H1 (cell line): Measurements from ENCODE around the gene KIF5A. TPM values are rescaled to one million over a fixed set of nuclear protein-coding genes. Genes with fewer than 3 reads are reported as not detected.
A peak's percentile ranks its signal among the peaks of the same experiment; 100 is the strongest.

Experiments used
- CTCF ChIA-PET: fragments of 300-600 bp; sonication (Branson Sonifier 250); formaldehyde crosslinking; loops from one replicate; lab custom pipeline; 2021; ENCODE audit not compliant: partially characterized antibody; lab: Charles Lee
- POLR2A ChIA-PET: fragments of 300-600 bp; sonication (Branson Sonifier 250); formaldehyde crosslinking; loops from one replicate; lab custom pipeline; 2021; ENCODE audit warnings: inconsistent platforms; ENCODE audit not compliant: partially characterized antibody; lab: Charles Lee
- DNase-seq, 2 experiments: peaks; one replicate each; pipeline versions ENCODE4 v3.0.0 to v3.0.0-alpha.2; 2010 to 2022; ENCODE audit warnings: low spot score in 2 of 2, low read depth in 1 of 2, mixed read lengths in 1 of 2
- FAIRE-seq: peaks from 2 replicates; lab custom pipeline; 2011; peaks lifted over from hg19 to GRCh38; lab: Jason Lieb, UNC
- H2AFZ ChIP-seq: 2 replicates; pipeline ENCODE4 v1.8.1; 2012; ENCODE audit warnings: low read length, inconsistent platforms
- H2AK5ac ChIP-seq: 2 replicates; pipeline ENCODE4 v1.6.1; 2013; ENCODE audit warnings: low read depth, low read length
- H2BK120ac ChIP-seq: replicated peaks from 2 replicates; pipeline ENCODE3; 2013; ENCODE audit warnings: low read depth, low read length, inconsistent platforms
- H2BK12ac ChIP-seq: 2 replicates; pipeline ENCODE4 v1.6.1; 2013; ENCODE audit warnings: low read depth, low read length
- H2BK15ac ChIP-seq: 2 replicates; pipeline ENCODE4 v1.6.1; 2013; ENCODE audit warnings: low read length
- H2BK20ac ChIP-seq: 2 replicates; pipeline ENCODE4 v1.6.1; 2013; ENCODE audit warnings: low read length
- H2BK5ac ChIP-seq: 2 replicates; pipeline ENCODE4 v1.6.1; 2013; ENCODE audit warnings: low read depth, low read length
- H3K14ac ChIP-seq: 2 replicates; pipeline ENCODE4 v1.6.1; 2013; ENCODE audit warnings: inconsistent platforms; ENCODE audit not compliant: insufficient read length
- H3K18ac ChIP-seq: 2 replicates; pipeline ENCODE4 v1.6.1; 2013; ENCODE audit warnings: low read length; ENCODE audit errors: extremely low read depth
- H3K23ac ChIP-seq: 2 replicates; pipeline ENCODE4 v1.6.1; 2013; ENCODE audit warnings: inconsistent platforms; ENCODE audit not compliant: insufficient read length
- H3K23me2 ChIP-seq: 2 replicates; pipeline ENCODE4 v1.6.1; 2013; ENCODE audit warnings: low read depth, low read length
- H3K27ac ChIP-seq: 2 replicates; pipeline ENCODE4 v1.6.1; 2011; ENCODE audit warnings: low read depth, low read length, inconsistent platforms
- H3K27me3 ChIP-seq, 4 experiments: replicated peaks in 1 of 4; 1 replicate in 1 of 4; 2 replicates in 3 of 4; pipeline versions ENCODE4 v1.6.1 to v1.8.1; 2011 to 2013; ENCODE audit warnings: low read length in 3 of 4, mild to moderate bottlenecking in 3 of 4, inconsistent platforms in 2 of 4, mixed read lengths in 2 of 4, moderate library complexity in 1 of 4; ENCODE audit not compliant: control insufficient read depth in 3 of 4, insufficient read depth in 3 of 4; ENCODE audit errors: extremely low read depth in 1 of 4
- H3K36me3 ChIP-seq, 4 experiments: 2 replicates each; pipeline versions ENCODE4 v1.6.1 to v1.8.1; 2011 to 2013; ENCODE audit warnings: mild to moderate bottlenecking in 4 of 4, low read length in 3 of 4, moderate library complexity in 2 of 4, control low read depth in 1 of 4, inconsistent platforms in 1 of 4; ENCODE audit not compliant: insufficient read depth in 4 of 4, control insufficient read depth in 2 of 4
- H3K4ac ChIP-seq: replicated peaks from 2 replicates; pipeline ENCODE3; 2013; ENCODE audit warnings: low read length, low read depth, mixed read lengths, inconsistent platforms; ENCODE audit not compliant: insufficient read length
- H3K4me1 ChIP-seq, 4 experiments: replicated peaks in 1 of 4; 1 replicate in 1 of 4; 2 replicates in 3 of 4; pipeline versions ENCODE4 v1.6.1 to v1.8.1; 2011 to 2013; ENCODE audit warnings: low read length in 3 of 4, inconsistent platforms in 2 of 4, mixed read lengths in 1 of 4; ENCODE audit not compliant: insufficient read depth in 4 of 4, control insufficient read depth in 3 of 4
- H3K4me2 ChIP-seq, 2 experiments: 2 replicates each; pipeline versions ENCODE4 v1.6.1 to v1.8.1; 2011 to 2013; ENCODE audit warnings: low read depth in 2 of 2, low read length in 2 of 2, control low read depth in 1 of 2, inconsistent platforms in 1 of 2, mild to moderate bottlenecking in 1 of 2; ENCODE audit not compliant: insufficient read depth in 1 of 2
- H3K4me3 ChIP-seq, 4 experiments: fragments of 200-600, 300-600 bp in 1 of 4; sonication (generic), shearing (Covaris generic), sonication (Bioruptor Twin) in 1 of 4; 2 replicates each; pipeline versions ENCODE4 v1.5.1 to v1.8.1; 2011 to 2016; ENCODE audit warnings: low read length in 4 of 4, low read depth in 3 of 4, control low read depth in 2 of 4, inconsistent platforms in 2 of 4, mild to moderate bottlenecking in 2 of 4, mixed read lengths in 1 of 4, moderate library complexity in 1 of 4; ENCODE audit not compliant: insufficient read depth in 2 of 4; ENCODE audit errors: extremely low read depth in 1 of 4
- H3K56ac ChIP-seq: replicated peaks from 2 replicates; pipeline ENCODE3; 2013; ENCODE audit warnings: low read depth, mild to moderate bottlenecking, mixed read lengths, low read length, inconsistent platforms; ENCODE audit not compliant: insufficient read length
- H3K79me1 ChIP-seq: 2 replicates; pipeline ENCODE4 v1.6.1; 2013; ENCODE audit warnings: low read depth, low read length, control low read depth
- H3K79me2 ChIP-seq, 2 experiments: 2 replicates each; pipeline versions ENCODE4 v1.6.1 to v1.8.1; 2012 to 2013; ENCODE audit warnings: low read length in 2 of 2, mild to moderate bottlenecking in 2 of 2, inconsistent platforms in 1 of 2; ENCODE audit not compliant: insufficient read depth in 2 of 2, control insufficient read depth in 1 of 2
- H3K9ac ChIP-seq, 4 experiments: replicated peaks in 1 of 4; 1 replicate in 1 of 4; 2 replicates in 3 of 4; pipeline versions ENCODE4 v1.6.1 to v1.8.1; 2011 to 2013; ENCODE audit warnings: low read depth in 3 of 4, low read length in 3 of 4, control low read depth in 2 of 4, mild to moderate bottlenecking in 2 of 4, moderate library complexity in 2 of 4, inconsistent platforms in 1 of 4; ENCODE audit errors: extremely low read depth in 1 of 4
- H3K9me3 ChIP-seq, 2 experiments: 2 replicates each; pipeline versions ENCODE4 v1.6.1 to v1.8.1; 2012 to 2013; ENCODE audit warnings: mild to moderate bottlenecking in 2 of 2, moderate library complexity in 2 of 2, control low read depth in 1 of 2, inconsistent platforms in 1 of 2, low read depth in 1 of 2, low read length in 1 of 2, mixed read lengths in 1 of 2; ENCODE audit not compliant: insufficient read depth in 2 of 2
- H4K20me1 ChIP-seq, 2 experiments: replicated peaks in 1 of 2; 2 replicates each; pipeline versions ENCODE3 to v1.8.1; 2011 to 2013; ENCODE audit warnings: inconsistent platforms in 2 of 2, low read length in 2 of 2, mild to moderate bottlenecking in 1 of 2; ENCODE audit not compliant: insufficient read depth in 2 of 2, control insufficient read depth in 1 of 2
- H4K5ac ChIP-seq: 2 replicates; pipeline ENCODE4 v1.6.1; 2013; ENCODE audit warnings: low read length, low read depth, mixed read lengths, inconsistent platforms; ENCODE audit not compliant: insufficient read length
- H4K8ac ChIP-seq: 2 replicates; pipeline ENCODE4 v1.8.0; 2013; ENCODE audit warnings: mild to moderate bottlenecking, moderate library complexity, low read length, inconsistent platforms; ENCODE audit not compliant: insufficient read depth; ENCODE audit errors: extremely low read depth
- H4K91ac ChIP-seq: replicated peaks from 2 replicates; pipeline ENCODE3; 2013; ENCODE audit warnings: low read length, mixed read lengths, inconsistent platforms; ENCODE audit not compliant: insufficient read length
- BRCA1 ChIP-seq: IDR thresholded peaks from 2 replicates; pipeline ENCODE4 v1.6.1; 2012; ENCODE audit warnings: low read depth, low read length, improper control_type of control experiment
- NANOG ChIP-seq: IDR thresholded peaks from 2 replicates; pipeline ENCODE4 v1.6.1; 2011; ENCODE audit warnings: low read length, low read depth, mild to moderate bottlenecking, inconsistent platforms; ENCODE audit not compliant: insufficient read depth, poor library complexity, severe bottlenecking
- RXRA ChIP-seq: IDR thresholded peaks from 2 replicates; pipeline ENCODE4 v1.6.1; 2011; ENCODE audit warnings: low read depth, mild to moderate bottlenecking, low read length, moderate library complexity; ENCODE audit not compliant: insufficient read depth
- SUZ12 ChIP-seq: fragments of 200-600 bp; sonication (generic); IDR thresholded peaks from 2 replicates; pipeline ENCODE4 v1.6.1; 2012; ENCODE audit warnings: mild to moderate bottlenecking, inconsistent platforms, low read length, moderate library complexity, mixed read lengths
- YY1 ChIP-seq: IDR thresholded peaks from 2 replicates; pipeline ENCODE4 v1.6.1; 2011; ENCODE audit warnings: low read depth, mild to moderate bottlenecking, low read length
- WGBS, 2 experiments: shearing (Covaris generic) in 1 of 2; methylation state at CpG; one replicate each; pipeline versions ENCODE4 v1.1.6 to v1.1.7; 2013 to 2015; ENCODE audit warnings: low lambda C conversion rate in 2 of 2, mixed read lengths in 2 of 2, inconsistent platforms in 1 of 2, low coverage in 1 of 2, missing lambda C conversion rate in 1 of 2; ENCODE audit not compliant: insufficient replicate concordance in 2 of 2, insufficient coverage in 1 of 2, insufficient read length in 1 of 2; ENCODE audit errors: extremely low coverage in 1 of 2, missing lambda C conversion rate in 1 of 2; 5-methylcytosine and 5-hydroxymethylcytosine counted together
- polyA plus RNA-seq, 7 experiments: library from polyadenylated mRNA; depleted of rRNA in 3 of 7; stranded (reverse) in 5 of 7; unstranded in 2 of 7; fragments of >200 nt in 5 of 7; fragments of 200-250 nt in 2 of 7; gene quantifications; 1 replicate in 5 of 7; 2 replicates in 1 of 7; 4 replicates in 1 of 7; pipeline versions ENCODE4 v1.2.1 to v1.2.3, GENCODE V29; 2011 to 2013; ENCODE audit warnings: missing spikeins in 2 of 7, mixed read lengths in 2 of 7
- total RNA-seq: library from RNA; stranded (reverse); fragmentation: NEBNext Ultra II Directional; extraction: Animal tissue kit (Norgen Biotek cat#: 25700); gene quantifications from 2 replicates; pipeline ENCODE4 v1.2.1, GENCODE V29; 2021
- TF ChIP-seq, protein P1 (sequence below), 3 experiments: IDR thresholded peaks; 1 replicate in 2 of 3; 2 replicates in 1 of 3; pipeline versions ENCODE4 v1.5.1 to v1.6.1; 2011; ENCODE audit warnings: low read length in 3 of 3, mild to moderate bottlenecking in 3 of 3, inconsistent platforms in 2 of 3, low read depth in 1 of 3, moderate library complexity in 1 of 3; ENCODE audit not compliant: insufficient read depth in 1 of 3; ENCODE audit errors: control extremely low read depth in 1 of 3

The KIF5A gene
- total and polyA plus RNA-seq, 2 of the 8 experiments (the other 6 are each of a cell fraction or from before 2014, with no cell fraction given): 10.7 to 21.9 TPM

DNA sequence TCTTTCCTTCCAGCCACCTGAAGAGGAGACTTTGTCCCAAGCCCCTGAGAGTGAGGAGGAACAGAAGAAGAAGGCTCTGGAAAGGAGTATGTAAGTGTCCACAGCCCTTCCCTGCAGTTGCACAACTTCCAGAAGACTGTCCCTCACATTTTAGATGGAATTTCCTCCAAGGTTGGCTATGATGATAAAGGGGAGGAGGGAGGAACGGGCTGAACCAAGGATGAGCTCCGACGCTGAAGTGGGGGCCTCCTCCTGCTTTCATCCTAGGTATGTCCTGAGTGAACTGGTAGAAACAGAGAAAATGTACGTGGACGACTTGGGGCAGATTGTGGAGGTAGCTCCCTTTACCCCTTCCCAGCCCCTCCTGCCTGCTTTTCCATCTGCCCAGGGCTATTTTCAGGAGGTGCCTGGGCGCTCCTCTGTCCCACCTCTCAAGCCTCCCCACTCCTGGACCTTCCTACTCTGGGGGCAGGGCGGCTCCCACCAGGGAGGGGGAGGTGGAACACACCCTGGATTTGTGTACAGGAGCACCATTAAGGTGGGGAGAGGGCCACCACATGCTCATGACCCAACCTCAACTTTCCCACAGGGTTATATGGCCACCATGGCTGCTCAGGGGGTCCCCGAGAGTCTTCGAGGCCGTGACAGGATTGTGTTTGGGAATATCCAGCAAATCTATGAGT is 63.7 kb downstream of the KIF5A start:
- H2BK5ac ChIP-seq: no peak overlapping the region
- H4K91ac ChIP-seq: no peak overlapping the region
- peak overlapping the region; percentile 75; the same call in 1 of the 2 replicates for H2BK12ac ChIP-seq
- H3K18ac ChIP-seq: no peak overlapping the region
- H3K27me3 ChIP-seq: peaks cover 15 to 81% (median 69%) of the 10 kb centered on the region in 4 experiments
- no peak overlapping the region for H2BK120ac ChIP-seq
- no peak overlapping the region for H2AK5ac ChIP-seq
- H4K20me1 ChIP-seq: peaks cover 0 to 6% of the 10 kb centered on the region in 2 experiments
- no peaks in the 10 kb centered on the region for H3K9me3 ChIP-seq
- H3K9ac ChIP-seq: no peak overlapping the region
- no peak overlapping the region for H4K5ac ChIP-seq
- TF ChIP-seq SUZ12 (no peak), RXRA (no peak), BRCA1 (no peak), NANOG (no peak), YY1 (no peak)
- TF ChIP-seq, protein P1, sequence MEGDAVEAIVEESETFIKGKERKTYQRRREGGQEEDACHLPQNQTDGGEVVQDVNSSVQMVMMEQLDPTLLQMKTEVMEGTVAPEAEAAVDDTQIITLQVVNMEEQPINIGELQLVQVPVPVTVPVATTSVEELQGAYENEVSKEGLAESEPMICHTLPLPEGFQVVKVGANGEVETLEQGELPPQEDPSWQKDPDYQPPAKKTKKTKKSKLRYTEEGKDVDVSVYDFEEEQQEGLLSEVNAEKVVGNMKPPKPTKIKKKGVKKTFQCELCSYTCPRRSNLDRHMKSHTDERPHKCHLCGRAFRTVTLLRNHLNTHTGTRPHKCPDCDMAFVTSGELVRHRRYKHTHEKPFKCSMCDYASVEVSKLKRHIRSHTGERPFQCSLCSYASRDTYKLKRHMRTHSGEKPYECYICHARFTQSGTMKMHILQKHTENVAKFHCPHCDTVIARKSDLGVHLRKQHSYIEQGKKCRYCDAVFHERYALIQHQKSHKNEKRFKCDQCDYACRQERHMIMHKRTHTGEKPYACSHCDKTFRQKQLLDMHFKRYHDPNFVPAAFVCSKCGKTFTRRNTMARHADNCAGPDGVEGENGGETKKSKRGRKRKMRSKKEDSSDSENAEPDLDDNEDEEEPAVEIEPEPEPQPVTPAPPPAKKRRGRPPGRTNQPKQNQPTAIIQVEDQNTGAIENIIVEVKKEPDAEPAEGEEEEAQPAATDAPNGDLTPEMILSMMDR (IDR thresholded peaks at IDR 0.05; ENCODE audit: control extremely low read depth in 1 of 3, insufficient read depth in 1 of 3, low read depth in 1 of 3, low read length in 3 of 3): no peak
- TF ChIP-seq, all 59 proteins: peak for 0
- no peak overlapping the region for H3K23ac ChIP-seq
- no peak overlapping the region for H3K27ac ChIP-seq
- H3K4me1 ChIP-seq: peaks cover 7 to 17% (median 10%) of the 10 kb centered on the region in 4 experiments
- H3K4ac ChIP-seq: no peak overlapping the region
- FAIRE-seq (no peak), DNase-seq (no peak)
- H3K56ac ChIP-seq: no peak overlapping the region
- POLR2A ChIA-PET: interaction anchor here (0.6 to 2.5 kb wide), 14 partner anchors 8 to 163 kb away, joined by 3 to 7 read pairs (median 3); partner anchors contain the start of genes DDIT3, DTX3, EEF1AKMT3 and METTL1
- peaks cover 0 to under 1% (median 0%) of the 10 kb centered on the region in 4 experiments; a peak in 1 of 8 replicates for H3K36me3 ChIP-seq
- no peaks in the 10 kb centered on the region for H3K79me2 ChIP-seq
- H2AFZ ChIP-seq: no peak overlapping the region
- no peak overlapping the region; the same call in 1 of the 2 replicates for H2BK15ac ChIP-seq
- peak overlapping the region in 1 of 4 experiments; percentile 27; a peak in 1 of 8 replicates for H3K4me3 ChIP-seq
- 0 out of 4 replicates have a peak overlapping the region, but pooled peaks have one; percentile 14 to 30 for H3K4me2 ChIP-seq
- H3K23me2 ChIP-seq: peaks cover 19% of the 10 kb centered on the region; the same call in 1 of the 2 replicates
- CTCF ChIA-PET: interaction anchor here (0.6 to 12.5 kb wide), 11 partner anchors 7 to 123 kb away, joined by 3 to 124 read pairs (median 8); partner anchors contain the start of genes B4GALNT1 and OS9
- H2BK20ac ChIP-seq: no peak overlapping the region
- no peaks in the 10 kb centered on the region for H3K79me1 ChIP-seq
- WGBS, 2 experiments: 85% methylated on average over 10 of the region's 10 CpGs; no CpG with 5 or more reads in 1 of the 2 experiments
- no peak overlapping the region for H4K8ac ChIP-seq
- no peak overlapping the region for H3K14ac ChIP-seq
